Measurements from ENCODE around the gene SMG1.
"Not testable (repeated sequence)": the region's sequence is repeated elsewhere in the genome, so short reads cannot be mapped to it uniquely, and the experiment has no call there.

The SMG1 gene

GRCh38 chr16:18925986-18926865 lies at the start of gene SMG1:
Gene SMG1, minus strand, starts transcription at chr16:18926408. Its CDS starts 367 bp downstream, at chr16:18926041.
- DNase-seq = peak; percentile 94 to 96

GRCh38 chr16:18975109-18975508 lies 48.9 kb upstream of the SMG1 start:
- DNase-seq = no peak

- DNase-seq = no peak
Observed at GRCh38 chr16:18969855-18970240, 43.6 kb upstream of the SMG1 start.

- peak; percentile 85 to 88 for DNase-seq
Observed at GRCh38 chr16:18969050-18969854, 43.0 kb upstream of the SMG1 start.

- no peak for DNase-seq
Observed at GRCh38 chr16:18966791-18967190, 40.6 kb upstream of the SMG1 start.

GRCh38 chr16:18965555-18965954 lies 39.3 kb upstream of the SMG1 start:
- no peak for DNase-seq

GRCh38 chr16:18959031-18959505 lies 32.9 kb upstream of the SMG1 start:
- no peak for DNase-seq

GRCh38 chr16:18958621-18959029 lies 32.4 kb upstream of the SMG1 start:
- no peak for DNase-seq

- not testable (repeated sequence) for DNase-seq
Observed at GRCh38 chr16:18956658-18957241, 30.5 kb upstream of the SMG1 start.

GRCh38 chr16:18955874-18956580 lies 29.8 kb upstream of the SMG1 start:
- peak in 1 of 2 experiments; percentile 4 for DNase-seq

- no peak for DNase-seq
Observed at GRCh38 chr16:18953547-18953946, 27.3 kb upstream of the SMG1 start.

GRCh38 chr16:18950469-18951185 lies 24.4 kb upstream of the SMG1 start:
- no peak for DNase-seq

GRCh38 chr16:18948372-18949020 lies 22.3 kb upstream of the SMG1 start:
- no peak for DNase-seq

GRCh38 chr16:18945233-18945632 lies 19.0 kb upstream of the SMG1 start:
- no peak for DNase-seq

- DNase-seq = no peak
Observed at GRCh38 chr16:18943414-18943813, 17.2 kb upstream of the SMG1 start.

- DNase-seq = no peak
Observed at GRCh38 chr16:18942061-18942460, 15.9 kb upstream of the SMG1 start.

GRCh38 chr16:18941471-18941870 lies 15.3 kb upstream of the SMG1 start:
- no peak for DNase-seq

- no peak for DNase-seq
Observed at GRCh38 chr16:18938986-18939385, 12.8 kb upstream of the SMG1 start.

GRCh38 chr16:18937390-18937789 lies 11.2 kb upstream of the SMG1 start:
- no peak for DNase-seq

GRCh38 chr16:18936727-18937340 lies 10.6 kb upstream of the SMG1 start:
- no peak for DNase-seq

- DNase-seq = no peak
Observed at GRCh38 chr16:18933501-18933900, 7.3 kb upstream of the SMG1 start.
